ENCODE data around the gene DNASE1L2. TPM values are rescaled to one million over a fixed set of nuclear protein-coding genes. Genes with fewer than 3 reads are reported as not detected.
A peak's percentile ranks its signal among the peaks of the same experiment; 100 is the strongest.

DNASE1L2 gene
- total RNA-seq, 2 experiments from 2014 or later: 0.33 to 0.62 TPM

DNA sequence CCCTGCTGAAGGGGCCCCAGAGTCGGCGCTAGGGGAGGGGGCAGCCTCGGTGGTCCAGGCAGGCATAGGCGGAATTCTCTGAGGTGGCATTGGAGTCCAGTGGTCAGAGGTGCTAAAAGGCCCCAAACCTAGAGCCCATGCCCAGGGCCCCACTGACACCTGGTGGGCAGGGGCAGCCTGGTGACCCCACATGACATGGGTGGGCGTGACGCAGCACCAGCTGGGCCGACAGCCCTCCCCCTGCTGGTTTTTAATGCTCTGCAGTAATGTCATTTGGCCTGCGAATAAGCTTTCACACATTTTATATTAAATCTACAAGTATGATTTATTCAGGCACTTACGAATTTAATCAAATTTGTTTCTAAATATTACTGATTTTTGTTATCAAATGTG is 33.8 kb downstream of the DNASE1L2 start:
- Mint-ChIP-seq H3K4me1 (ENCODE audit: low read depth) (peaks cover 28% of the 10 kb centered on the region), H3K27me3 (ENCODE audit: low read depth) (no peaks in the 10 kb centered on the region), H3K27ac (no peak overlapping the region), H3K36me3 (ENCODE audit: low read depth) (peaks cover 19% of the 10 kb centered on the region), H3K9me3 (no peaks in the 10 kb centered on the region), H3K4me3 (peak overlapping the region; percentile 94)
- CTCF ChIA-PET: interaction anchor here (0.9 kb wide), 1 partner anchor 320 kb away, joined by 3 read pairs; no protein-coding TSS in a partner anchor
- no peak for DNase-seq
- intact Hi-C loops (cut with micrococcal nuclease): no loop called here

DNA sequence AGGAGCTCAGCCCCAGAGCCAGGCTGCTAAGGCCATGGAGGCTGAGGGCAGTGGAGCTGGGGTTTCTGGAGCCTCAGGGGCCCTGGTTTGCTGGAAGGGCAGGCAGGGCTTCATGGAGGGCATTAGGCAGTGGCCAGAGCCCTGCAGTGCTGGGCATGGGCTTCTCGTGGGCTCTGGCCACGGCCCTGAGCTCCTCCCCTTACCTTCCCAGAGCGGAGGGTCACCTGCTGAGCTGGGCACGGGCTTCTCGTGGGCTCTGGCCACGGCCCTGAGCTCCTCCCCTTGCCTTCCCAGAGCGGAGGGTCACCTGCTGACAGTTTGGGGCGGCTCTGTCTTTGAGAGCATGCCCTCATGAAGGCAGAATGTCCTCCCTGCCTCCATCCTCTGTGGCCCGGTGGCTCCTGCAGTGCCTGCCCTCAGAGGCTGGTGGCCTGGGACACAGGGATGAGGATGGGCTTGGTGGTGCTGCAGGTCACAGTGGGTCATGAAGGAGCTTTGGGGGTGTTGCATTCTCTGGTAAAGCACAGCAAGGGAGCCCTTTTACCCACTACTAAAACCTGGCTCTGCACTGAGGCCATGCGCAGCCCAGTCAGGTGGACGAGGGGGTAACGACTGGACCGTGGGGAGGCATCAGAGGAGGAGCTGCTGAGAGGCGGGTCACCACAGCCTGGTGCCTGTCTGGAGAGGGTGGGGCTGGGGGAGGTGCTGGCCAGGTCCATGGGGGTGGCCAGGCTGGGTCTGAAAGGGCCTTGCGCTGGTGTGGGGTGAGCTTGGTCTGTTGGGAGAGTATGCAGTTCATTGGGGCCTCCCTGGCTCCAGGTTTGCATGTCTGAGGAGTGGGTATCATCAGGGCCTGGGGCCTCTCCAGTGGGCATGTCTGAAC is 34.6 kb downstream of the DNASE1L2 start:
- no peak for DNase-seq
- CTCF ChIA-PET: interaction anchor here (0.9 kb wide), 1 partner anchor 319 kb away, joined by 3 read pairs; no protein-coding TSS in a partner anchor
- Mint-ChIP-seq H3K9me3 (no peaks in the 10 kb centered on the region), H3K27ac (no peak overlapping the region), H3K4me3 (no peak overlapping the region), H3K27me3 (ENCODE audit: low read depth) (no peaks in the 10 kb centered on the region), H3K36me3 (ENCODE audit: low read depth) (peaks cover 16% of the 10 kb centered on the region), H3K4me1 (ENCODE audit: low read depth) (peaks cover 22% of the 10 kb centered on the region)
- intact Hi-C loops (cut with micrococcal nuclease): no loop called here

DNA sequence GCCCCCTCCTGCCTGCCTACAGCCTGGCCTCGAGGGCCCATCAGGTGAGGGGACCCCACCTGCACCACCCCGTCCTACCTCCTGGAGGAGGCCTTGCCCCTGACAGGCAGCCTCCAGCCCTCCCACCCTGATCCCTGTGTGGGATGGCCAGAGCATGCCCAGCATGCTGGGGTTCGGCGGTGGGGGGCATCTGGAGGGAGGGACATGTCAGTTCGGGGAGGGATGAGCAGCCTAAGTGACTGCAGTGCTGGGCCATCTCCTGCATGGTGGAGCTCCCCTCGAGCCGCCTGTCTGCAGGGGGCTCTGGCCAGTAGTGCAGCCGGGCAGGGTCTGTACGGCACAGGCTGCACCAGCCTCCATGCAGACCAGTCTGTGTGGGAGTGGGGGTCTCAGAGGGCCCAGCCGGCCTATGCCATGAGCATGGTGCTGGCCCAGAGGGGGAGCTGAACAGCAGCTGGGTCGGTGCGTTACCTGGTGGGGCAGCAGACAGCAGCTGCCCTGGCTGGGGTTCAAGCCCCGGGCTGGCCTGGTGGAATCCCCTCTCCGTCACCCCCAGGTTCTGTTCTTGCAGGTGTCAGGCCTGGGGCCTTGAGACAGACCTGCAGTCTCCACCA is 35.7 kb downstream of the DNASE1L2 start:
- CTCF ChIA-PET: no interaction called here
- intact Hi-C loops (cut with micrococcal nuclease): no loop called here
- DNase-seq: no peak
- no peak overlapping the region for H3K27ac Mint-ChIP-seq
- H3K4me3 Mint-ChIP-seq: no peak overlapping the region
- H3K36me3 Mint-ChIP-seq (ENCODE audit: low read depth): peaks cover 8% of the 10 kb centered on the region
- H3K27me3 Mint-ChIP-seq (ENCODE audit: low read depth): no peaks in the 10 kb centered on the region
- no peaks in the 10 kb centered on the region for H3K9me3 Mint-ChIP-seq
- H3K4me1 Mint-ChIP-seq (ENCODE audit: low read depth): peaks cover 11% of the 10 kb centered on the region

DNA sequence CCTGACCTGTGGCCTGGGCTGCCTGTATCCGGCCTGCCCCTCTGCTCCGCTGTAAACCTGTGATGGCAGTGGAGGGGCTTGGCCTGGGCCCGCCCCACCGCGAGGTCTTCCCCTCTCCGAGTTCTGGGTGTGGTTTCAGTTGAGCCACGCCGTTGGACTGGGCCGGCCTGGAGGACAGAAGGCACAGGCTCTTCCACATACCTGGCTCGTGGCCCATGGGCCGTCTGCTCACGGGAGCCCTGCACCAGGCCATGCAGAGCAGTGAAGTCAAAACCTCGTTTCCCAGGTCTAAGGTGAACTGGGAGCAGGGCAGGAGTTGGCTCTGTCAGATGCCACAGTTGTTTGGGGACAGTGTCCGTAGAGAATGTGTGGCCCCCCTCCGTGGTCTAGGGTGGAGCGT is 37.2 kb downstream of the DNASE1L2 start:
- Mint-ChIP-seq H3K4me3 (no peak overlapping the region), H3K36me3 (ENCODE audit: low read depth) (peaks cover 2% of the 10 kb centered on the region), H3K9me3 (no peaks in the 10 kb centered on the region), H3K4me1 (ENCODE audit: low read depth) (peaks cover 11% of the 10 kb centered on the region), H3K27me3 (ENCODE audit: low read depth) (no peaks in the 10 kb centered on the region), H3K27ac (no peak overlapping the region)
- no peak for DNase-seq
- CTCF ChIA-PET: no interaction called here
- intact Hi-C loops (cut with micrococcal nuclease): no loop called here

DNA sequence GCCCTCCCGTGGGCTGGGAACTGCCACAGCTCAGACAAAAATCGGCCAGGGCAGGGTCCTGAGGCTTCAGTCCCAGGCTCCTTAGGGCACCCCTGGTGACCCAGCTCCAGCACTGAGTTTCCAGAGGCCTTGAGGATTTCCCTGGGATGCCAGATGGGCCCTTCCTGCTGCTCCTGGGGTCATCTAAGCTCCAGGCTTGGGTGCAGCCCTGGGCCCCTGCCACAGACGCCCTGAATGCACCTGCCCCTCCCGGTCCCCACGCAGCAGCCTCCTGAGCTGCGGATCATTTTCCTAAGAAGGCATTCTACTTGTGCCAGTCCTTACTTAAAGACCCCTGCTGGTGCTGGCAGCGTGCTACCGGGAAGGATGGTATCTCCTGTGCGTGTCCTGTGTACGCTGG is 37.7 kb downstream of the DNASE1L2 start:
- no peak overlapping the region for H3K4me3 Mint-ChIP-seq
- intact Hi-C loops (cut with micrococcal nuclease): no loop called here
- peaks cover 11% of the 10 kb centered on the region for H3K4me1 Mint-ChIP-seq (ENCODE audit: low read depth)
- no peaks in the 10 kb centered on the region for H3K9me3 Mint-ChIP-seq
- H3K36me3 Mint-ChIP-seq (ENCODE audit: low read depth): peaks cover 2% of the 10 kb centered on the region
- no peak for DNase-seq
- H3K27ac Mint-ChIP-seq: no peak overlapping the region
- no peaks in the 10 kb centered on the region for H3K27me3 Mint-ChIP-seq (ENCODE audit: low read depth)
- CTCF ChIA-PET: no interaction called here

DNA sequence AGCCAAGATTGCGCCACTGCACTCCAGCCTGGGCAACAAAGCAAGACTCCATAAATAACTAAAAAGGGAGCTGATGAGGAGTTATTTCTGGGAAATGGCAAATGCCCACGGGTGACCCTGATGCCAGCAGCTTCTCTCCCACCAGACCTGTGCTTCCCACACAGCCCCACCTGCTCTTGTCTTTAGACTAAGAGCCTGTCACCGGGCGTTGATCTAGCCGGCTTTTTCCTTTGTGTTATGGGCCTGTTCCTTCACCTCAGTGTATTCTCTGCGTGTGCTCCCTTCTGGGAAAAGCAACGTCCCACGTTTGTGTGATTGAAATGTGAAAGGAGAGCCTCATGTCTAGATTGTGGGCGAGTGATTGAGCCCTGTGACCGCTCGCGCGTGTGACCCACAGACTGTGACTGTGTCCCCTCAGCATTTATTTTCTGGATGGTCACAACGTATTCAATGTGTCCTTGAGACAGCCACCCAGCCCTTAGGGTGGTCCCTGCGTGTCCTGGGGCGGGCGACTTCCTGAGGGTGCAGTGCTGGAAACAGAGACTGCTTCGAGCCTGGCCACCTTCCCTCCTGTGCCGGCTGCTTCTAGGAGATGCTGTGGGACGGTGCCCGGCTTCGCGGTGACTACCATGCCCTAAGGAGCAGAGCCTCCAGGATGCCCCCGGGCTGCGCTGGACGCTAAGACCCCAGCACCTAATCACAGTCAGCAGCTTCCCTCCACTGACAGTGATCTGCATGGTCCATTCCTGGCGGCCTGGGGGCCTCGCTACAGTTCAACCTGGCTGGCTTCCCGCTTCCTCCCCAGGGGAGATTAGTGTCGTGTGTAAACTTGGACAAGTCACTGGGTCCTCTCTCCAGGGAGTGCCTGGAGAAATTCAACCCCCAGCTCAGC is 39.5 kb downstream of the DNASE1L2 start:
- CTCF ChIA-PET: no interaction called here
- H3K27ac Mint-ChIP-seq: no peak overlapping the region
- intact Hi-C loops (cut with micrococcal nuclease): no loop called here

DNA sequence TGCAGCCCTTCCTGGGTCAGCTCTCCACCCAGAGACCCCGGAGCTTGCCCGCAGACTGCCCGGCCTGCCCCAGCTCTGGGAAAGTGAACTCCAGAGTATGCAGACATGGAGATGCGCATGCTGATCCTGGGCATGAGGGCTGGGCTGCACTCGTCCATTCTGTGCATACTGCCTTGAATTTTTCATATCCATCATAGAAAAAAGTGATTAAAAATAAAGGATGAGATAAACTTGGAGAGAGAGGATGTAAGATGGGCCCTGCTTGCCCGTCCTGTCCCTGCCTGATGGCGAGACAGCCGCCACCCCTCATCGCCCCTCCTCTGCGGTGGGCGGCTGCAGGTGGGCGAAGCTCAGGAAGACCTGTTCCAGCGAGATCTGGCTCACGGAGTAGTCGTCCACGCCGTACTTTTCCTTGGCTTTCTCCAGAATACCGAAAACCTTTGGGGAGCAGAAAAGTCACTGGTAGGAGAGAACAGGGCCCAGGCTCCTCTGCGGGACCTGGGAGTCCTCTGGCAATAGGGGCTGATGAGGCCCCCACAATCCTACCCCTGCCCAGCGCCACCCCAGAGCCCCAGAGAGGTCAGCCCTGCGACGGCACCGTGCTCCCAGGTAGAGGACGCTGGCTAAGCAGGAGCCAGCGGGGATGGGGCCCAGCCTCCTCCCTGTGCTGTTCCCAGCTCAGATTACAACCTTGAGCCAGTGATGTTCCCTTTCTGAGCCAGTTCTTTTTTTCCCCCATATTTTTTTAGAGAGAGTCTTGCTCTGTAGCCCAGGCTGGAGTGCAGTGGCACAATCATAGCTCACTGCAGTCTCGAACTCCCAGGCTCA is 40.3 kb downstream of the DNASE1L2 start:
- Mint-ChIP-seq H3K27me3 (ENCODE audit: low read depth) (no peaks in the 10 kb centered on the region), H3K4me1 (ENCODE audit: low read depth) (no peaks in the 10 kb centered on the region), H3K9me3 (no peaks in the 10 kb centered on the region), H3K36me3 (ENCODE audit: low read depth) (peaks cover 2% of the 10 kb centered on the region), H3K27ac (no peak overlapping the region), H3K4me3 (no peak overlapping the region)
- intact Hi-C loops (cut with micrococcal nuclease): no loop called here
- CTCF ChIA-PET: no interaction called here
- no peak for DNase-seq

More for the DNA sequence above, 39.5 kb downstream of the DNASE1L2 start:
- peaks cover 2% of the 10 kb centered on the region for H3K4me1 Mint-ChIP-seq (ENCODE audit: low read depth)
- H3K36me3 Mint-ChIP-seq (ENCODE audit: low read depth): peaks cover 2% of the 10 kb centered on the region
- no peak for DNase-seq
- H3K27me3 Mint-ChIP-seq (ENCODE audit: low read depth): no peaks in the 10 kb centered on the region
- no peak overlapping the region for H3K4me3 Mint-ChIP-seq
- H3K9me3 Mint-ChIP-seq: no peaks in the 10 kb centered on the region

DNA sequence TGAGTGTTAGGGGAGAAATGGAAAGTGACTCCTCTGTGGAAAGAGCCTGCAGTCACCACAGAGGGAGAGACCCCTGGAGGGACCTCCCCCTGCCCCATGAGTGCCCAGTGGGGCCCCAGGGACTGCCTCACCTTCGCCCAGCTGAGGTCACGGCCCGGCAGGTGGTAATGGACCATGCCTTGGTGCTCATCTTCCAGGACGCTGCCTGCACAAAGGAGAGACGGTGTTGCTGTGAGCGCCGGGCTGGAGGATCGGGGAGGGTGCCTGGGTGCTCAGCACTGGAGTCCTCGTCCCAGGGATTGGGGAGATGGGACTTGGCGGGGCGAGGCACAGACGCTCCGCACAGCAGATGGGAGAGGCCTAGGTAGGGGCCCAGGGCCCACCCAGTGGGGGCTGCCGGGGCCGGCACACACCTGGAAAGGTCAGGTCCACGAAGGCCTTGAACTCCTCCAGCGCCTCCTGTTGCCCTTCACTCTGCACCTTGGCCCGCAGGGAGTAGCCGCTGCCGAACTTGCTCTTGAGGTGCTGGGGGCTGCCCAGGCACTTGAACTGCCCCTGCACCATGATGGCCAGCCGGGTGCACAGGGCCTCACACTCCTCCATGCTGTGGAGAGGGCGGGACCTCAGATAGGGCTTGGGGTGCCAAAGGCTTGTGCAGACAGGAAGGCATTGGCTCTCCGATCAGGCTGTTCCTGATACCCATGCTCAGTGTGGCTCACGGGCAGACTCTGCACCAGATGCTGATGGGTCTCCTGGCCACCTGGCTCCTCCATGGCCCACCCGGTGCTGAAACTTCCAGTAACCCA is 41.4 kb downstream of the DNASE1L2 start:
- no peaks in the 10 kb centered on the region for H3K9me3 Mint-ChIP-seq
- DNase-seq: no peak
- no peak overlapping the region for H3K4me3 Mint-ChIP-seq
- CTCF ChIA-PET: no interaction called here
- H3K27ac Mint-ChIP-seq: no peak overlapping the region
- no peaks in the 10 kb centered on the region for H3K27me3 Mint-ChIP-seq (ENCODE audit: low read depth)
- intact Hi-C loops (cut with micrococcal nuclease): no loop called here
- H3K36me3 Mint-ChIP-seq (ENCODE audit: low read depth): peaks cover 2% of the 10 kb centered on the region
- no peaks in the 10 kb centered on the region for H3K4me1 Mint-ChIP-seq (ENCODE audit: low read depth)

DNA sequence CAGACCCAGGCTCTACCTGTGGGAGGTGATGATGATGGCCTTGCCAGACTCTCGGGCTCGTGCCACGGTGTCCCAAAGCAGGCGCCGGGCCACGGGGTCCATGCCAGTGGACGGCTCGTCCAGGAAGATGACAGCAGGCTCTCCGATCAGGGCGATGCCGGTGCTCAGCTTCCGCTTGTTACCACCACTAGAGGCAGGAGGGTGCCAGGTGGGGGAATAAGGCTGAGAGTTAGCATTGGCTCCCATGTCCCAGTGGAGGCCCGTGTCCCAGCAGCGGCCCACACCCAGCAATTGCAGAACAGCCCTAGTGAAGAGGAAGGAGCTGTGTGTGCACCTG is 42.0 kb downstream of the DNASE1L2 start:
- Mint-ChIP-seq H3K27me3 (ENCODE audit: low read depth) (no peaks in the 10 kb centered on the region), H3K9me3 (no peaks in the 10 kb centered on the region), H3K27ac (no peak overlapping the region), H3K36me3 (ENCODE audit: low read depth) (peaks cover 2% of the 10 kb centered on the region), H3K4me1 (ENCODE audit: low read depth) (no peaks in the 10 kb centered on the region), H3K4me3 (no peak overlapping the region)
- no peak for DNase-seq
- CTCF ChIA-PET: no interaction called here
- intact Hi-C loops (cut with micrococcal nuclease): no loop called here

DNA sequence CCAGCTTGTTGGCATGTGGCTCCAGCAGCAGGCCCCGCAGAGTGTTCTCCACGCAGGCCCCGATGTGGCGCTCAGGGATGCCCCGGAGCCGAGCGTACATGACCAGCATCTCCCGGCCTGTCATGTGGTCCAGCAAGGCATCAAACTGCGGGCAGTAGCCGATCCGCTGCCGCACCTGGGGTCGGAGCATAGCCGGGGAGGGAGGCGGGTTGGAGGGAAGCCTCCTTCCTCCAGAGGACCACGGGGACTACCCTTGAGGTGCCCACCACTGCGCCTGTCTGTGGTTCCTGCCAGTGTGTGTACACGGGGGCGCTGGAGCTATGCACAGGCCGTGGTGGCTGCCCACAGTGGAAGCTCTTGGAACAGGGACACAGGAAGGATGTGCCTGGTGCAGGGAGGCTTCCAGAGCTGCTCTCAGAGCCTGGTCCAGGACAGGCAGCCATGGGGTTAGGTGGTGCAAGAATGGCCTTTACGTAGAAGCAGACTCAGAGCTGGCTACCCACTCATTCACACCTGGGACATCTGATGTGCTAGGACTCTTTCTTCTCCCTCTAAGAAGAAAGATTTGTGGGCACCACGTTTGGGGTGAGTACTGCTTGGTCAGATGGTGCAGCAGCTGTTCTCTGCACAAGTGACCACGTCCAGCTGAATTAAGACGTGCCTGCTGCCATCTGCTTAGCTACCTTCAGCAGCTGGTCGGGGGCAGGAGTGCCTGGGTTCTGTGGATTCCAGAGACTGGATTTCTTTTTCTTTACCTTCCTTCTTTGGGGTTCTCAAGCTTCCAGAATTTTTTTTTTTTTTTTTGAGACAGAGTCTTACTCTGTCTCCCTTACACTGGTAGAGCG is 42.9 kb downstream of the DNASE1L2 start:
- DNase-seq: no peak
- intact Hi-C loops (cut with micrococcal nuclease): no loop called here
- Mint-ChIP-seq H3K4me1 (ENCODE audit: low read depth) (no peaks in the 10 kb centered on the region), H3K4me3 (no peak overlapping the region), H3K36me3 (ENCODE audit: low read depth) (no peaks in the 10 kb centered on the region), H3K27me3 (ENCODE audit: low read depth) (no peaks in the 10 kb centered on the region), H3K9me3 (no peaks in the 10 kb centered on the region), H3K27ac (no peak overlapping the region)
- CTCF ChIA-PET: no interaction called here

DNA sequence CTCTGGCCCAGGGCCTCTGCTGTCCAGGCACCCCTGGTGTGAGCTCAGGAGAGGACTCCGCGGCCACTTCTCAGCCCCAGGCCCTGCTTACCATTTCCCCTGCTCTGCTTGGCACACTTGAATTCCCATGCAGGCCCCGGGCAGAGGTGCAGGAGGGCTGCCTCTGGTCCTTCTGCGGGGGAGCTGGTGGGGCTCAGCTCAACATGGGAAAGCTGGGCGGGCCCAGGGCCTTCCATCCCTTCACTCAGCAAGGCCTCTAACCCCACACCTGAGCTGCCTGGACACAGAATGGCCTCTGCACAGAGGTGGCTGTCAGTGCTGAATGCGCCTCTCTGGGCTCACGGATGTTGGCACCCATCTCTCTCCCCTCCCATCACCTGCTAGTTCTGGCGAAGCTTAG is 44.2 kb downstream of the DNASE1L2 start:
- Mint-ChIP-seq H3K4me3 (no peak overlapping the region), H3K27ac (no peak overlapping the region), H3K4me1 (ENCODE audit: low read depth) (no peaks in the 10 kb centered on the region), H3K36me3 (ENCODE audit: low read depth) (no peaks in the 10 kb centered on the region), H3K27me3 (ENCODE audit: low read depth) (no peaks in the 10 kb centered on the region), H3K9me3 (no peaks in the 10 kb centered on the region)
- intact Hi-C loops (cut with micrococcal nuclease): no loop called here
- no peak for DNase-seq
- CTCF ChIA-PET: no interaction called here
